Small intestine (tissue), 7 donors: ENCODE results near the gene NKAP. TPM values are rescaled to one million over a fixed set of nuclear protein-coding genes. Genes with fewer than 3 reads are reported as not detected.

ENCODE experiments used
- DNase-seq, 2 donors: peaks; one replicate each; pipeline versions ENCODE4 v3.0.0 to v3.0.0-alpha.2; 2013
- FAIRE-seq: peaks from 2 replicates; lab custom pipeline; 2012; peaks lifted over from hg19 to GRCh38; lab: Jason Lieb, UNC
- H3K27ac ChIP-seq, 3 donors: one replicate each; pipeline ENCODE4 v1.5.1; 2013; ENCODE audit warnings: low read length in 2 of 3, mild to moderate bottlenecking in 2 of 3, control low read depth in 1 of 3, inconsistent platforms in 1 of 3, low read depth in 1 of 3, moderate library complexity in 1 of 3
- H3K27me3 ChIP-seq, 3 donors: one replicate each; pipeline ENCODE4 v1.6.1; 2013; ENCODE audit warnings: low read length in 3 of 3, inconsistent platforms in 1 of 3; ENCODE audit not compliant: control insufficient read depth in 3 of 3, insufficient read depth in 3 of 3
- H3K36me3 ChIP-seq, 3 donors: one replicate each; pipeline ENCODE4 v1.6.1; 2013; ENCODE audit warnings: low read length in 3 of 3, inconsistent platforms in 1 of 3, low read depth in 1 of 3, mild to moderate bottlenecking in 1 of 3, moderate library complexity in 1 of 3; ENCODE audit not compliant: control insufficient read depth in 3 of 3, insufficient read depth in 2 of 3
- H3K4me1 ChIP-seq, 3 donors: one replicate each; pipeline ENCODE4 v1.6.1; 2013; ENCODE audit warnings: low read length in 2 of 3, inconsistent platforms in 1 of 3, low read depth in 1 of 3, mild to moderate bottlenecking in 1 of 3, moderate library complexity in 1 of 3; ENCODE audit not compliant: control insufficient read depth in 3 of 3, insufficient read depth in 2 of 3
- H3K4me3 ChIP-seq, 3 donors: one replicate each; pipeline ENCODE4 v1.5.1; 2013; ENCODE audit warnings: low read length in 3 of 3, control low read depth in 1 of 3, inconsistent platforms in 1 of 3, low read depth in 1 of 3, mild to moderate bottlenecking in 1 of 3, moderate library complexity in 1 of 3
- H3K9me3 ChIP-seq, 2 donors: one replicate each; pipeline ENCODE4 v1.6.1; 2013; ENCODE audit warnings: low read depth in 1 of 2, low read length in 1 of 2; ENCODE audit not compliant: control insufficient read depth in 2 of 2, insufficient read depth in 1 of 2
- WGBS, 3 donors: extraction: QIAGEN DNeasy Blood & Tissue Kit; methylation state at CpG; one replicate each; pipeline ENCODE4 v1.1.7; 2013; 5-methylcytosine and 5-hydroxymethylcytosine counted together
- polyA plus RNA-seq, 4 donors: library from polyadenylated mRNA; stranded (reverse) in 3 of 4; unstranded in 1 of 4; fragments of 200-250 nt in 3 of 4; fragments of 120-200 nt in 1 of 4; gene quantifications; one replicate each; pipeline versions ENCODE4 v1.2.1 to v1.2.3, GENCODE V29; 2013
- donor health status: healthy with polysubstance abuse.
- donor health status: control.
- donor health status: control.
- donor health status: Bipolar disorder and iron deficiency.
- donor health status: healthy.

Gene NKAP
- polyA plus RNA-seq, 4 donors = 4.9 to 9.2 (median 5.0) TPM

- H3K27me3 ChIP-seq = no peaks in the 10 kb centered on the region
- H3K36me3 ChIP-seq = no peaks in the 10 kb centered on the region
- H3K9me3 ChIP-seq = no peaks in the 10 kb centered on the region
- peak overlapping the region in 2 of 3 donors; percentile 43 for H3K4me3 ChIP-seq
- no peak overlapping the region for H3K27ac ChIP-seq
- H3K4me1 ChIP-seq = no peaks in the 10 kb centered on the region
- FAIRE-seq (no peak), DNase-seq (peak; percentile 71 to 77)
- 8 to 42% (median 19%) methylated on average over 14 to 40 of the region's 40 CpGs for WGBS, 3 donors
These were observed 55.7 kb downstream of the NKAP start for GRCh38 chrX:119887721-119888425.

- Histone ChIP-seq H3K4me1 (no peaks in the 10 kb centered on the region), H3K4me3 (peak overlapping the region in 1 of 3 donors; percentile 24), H3K36me3 (no peaks in the 10 kb centered on the region), H3K27ac (peak overlapping the region in 1 of 3 donors; percentile 39), H3K27me3 (no peaks in the 10 kb centered on the region), H3K9me3 (no peaks in the 10 kb centered on the region)
- peak in 1 of 2 donors; percentile 94 for DNase-seq
- peak; percentile 96 for FAIRE-seq
- 29 to 61% (median 52%) methylated on average over 11 of the region's 11 CpGs for WGBS, 3 donors
These were observed 57.8 kb downstream of the NKAP start for GRCh38 chrX:119885554-119886428.

- 55 to 68% (median 55%) methylated on average over 9 to 11 of the region's 11 CpGs for WGBS, 3 donors
- peak; percentile 47 to 55 for DNase-seq
These were observed 62.8 kb downstream of the NKAP start for GRCh38 chrX:119880552-119881437.

GRCh38 chrX:119880076-119880475, 63.5 kb downstream of the NKAP start:
- no peak overlapping the region for H3K27ac ChIP-seq
- DNase-seq (no peak), FAIRE-seq (no peak)
- H3K36me3 ChIP-seq = peaks cover 0 to 14% (median 0%) of the 10 kb centered on the region in 3 donors
- 74 to 88% (median 77%) methylated on average over 5 of the region's 5 CpGs for WGBS, 3 donors
- no peaks in the 10 kb centered on the region for H3K9me3 ChIP-seq
- no peak overlapping the region for H3K4me3 ChIP-seq
- no peaks in the 10 kb centered on the region for H3K27me3 ChIP-seq
- no peaks in the 10 kb centered on the region for H3K4me1 ChIP-seq

More at GRCh38 chrX:119880552-119881437, 62.8 kb downstream of the NKAP start:
- peaks cover 0 to 10% (median 0%) of the 10 kb centered on the region in 3 donors for H3K36me3 ChIP-seq
- H3K27ac ChIP-seq = no peak overlapping the region
- no peak for FAIRE-seq
- no peak overlapping the region for H3K4me3 ChIP-seq
- no peaks in the 10 kb centered on the region for H3K27me3 ChIP-seq
- no peaks in the 10 kb centered on the region for H3K4me1 ChIP-seq
- no peaks in the 10 kb centered on the region for H3K9me3 ChIP-seq

GRCh38 chrX:119878740-119879139, 64.8 kb downstream of the NKAP start:
- Histone ChIP-seq H3K4me1 (no peaks in the 10 kb centered on the region), H3K36me3 (peaks cover 0 to 14% (median 0%) of the 10 kb centered on the region in 3 donors), H3K9me3 (no peaks in the 10 kb centered on the region), H3K4me3 (no peak overlapping the region), H3K27ac (no peak overlapping the region), H3K27me3 (no peaks in the 10 kb centered on the region)
- DNase-seq (no peak), FAIRE-seq (no peak)
- WGBS, 3 donors = 59 to 75% (median 60%) methylated on average over 2 of the region's 2 CpGs

GRCh38 chrX:119871599-119872395, 71.8 kb downstream of the NKAP start, which contains the start of the genes NDUFA1 and RNF113A:
TSS of gene NDUFA1 (plus strand) at chrX:119871832. CDS start at chrX:119871912, 80 bp downstream.
TSS of gene RNF113A (minus strand) at chrX:119871733. CDS start at chrX:119871613, 120 bp downstream.
- H3K9me3 ChIP-seq = no peaks in the 10 kb centered on the region
- peak; percentile 90 to 91 for DNase-seq
- H3K36me3 ChIP-seq = peaks cover 0 to 9% (median 0%) of the 10 kb centered on the region in 3 donors
- peaks cover 0 to 5% (median 0%) of the 10 kb centered on the region in 3 donors for H3K4me1 ChIP-seq
- FAIRE-seq = no peak
- WGBS, 3 donors = 0 to 40% (median 6%) methylated on average over 45 to 62 of the region's 62 CpGs
- H3K27ac ChIP-seq = peak within 1 kb of the TSS; percentile 86 to 96 (median 90)
- H3K27me3 ChIP-seq = no peaks in the 10 kb centered on the region
- peak within 1 kb of the TSS; percentile 63 to 76 (median 64) for H3K4me3 ChIP-seq

- H3K27me3 ChIP-seq = no peaks in the 10 kb centered on the region
- peak overlapping the region; percentile 63 to 76 (median 64) for H3K4me3 ChIP-seq
- DNase-seq = no peak
- WGBS, 3 donors = 0 to 44% (median 9%) methylated on average over 21 to 26 of the region's 26 CpGs
- peak overlapping the region; percentile 39 to 96 (median 86) for H3K27ac ChIP-seq
- peaks cover 0 to 5% (median 0%) of the 10 kb centered on the region in 3 donors for H3K4me1 ChIP-seq
- H3K9me3 ChIP-seq = no peaks in the 10 kb centered on the region
- peaks cover 0 to 9% (median 0%) of the 10 kb centered on the region in 3 donors for H3K36me3 ChIP-seq
- FAIRE-seq = no peak
These were observed 72.3 kb downstream of the NKAP start for GRCh38 chrX:119871245-119871598.
